D721Med (cell line): ENCODE results near the gene NFKBIL1.

Experiments used
- DNase-seq: peaks from one replicate; pipeline ENCODE4 v3.0.0; 2011; ENCODE audit warnings: low spot score; ENCODE audit not compliant: insufficient read length
- FAIRE-seq: peaks from 2 replicates; lab custom pipeline; 2011; peaks lifted over from hg19 to GRCh38; lab: Jason Lieb, UNC
- CTCF ChIP-seq: IDR thresholded peaks from 2 replicates; pipeline ENCODE4 v1.5.1; 2012; ENCODE audit warnings: mild to moderate bottlenecking, control low read depth; ENCODE audit not compliant: insufficient read depth; ENCODE audit errors: missing control alignments

Gene NFKBIL1

GRCh38 chr6:31567531-31568370 is 20.3 kb downstream of the NFKBIL1 start:
- no peak for TF ChIP-seq CTCF
- DNase-seq (no peak), FAIRE-seq (no peak)

GRCh38 chr6:31568537-31568961 is 21.1 kb downstream of the NFKBIL1 start:
- no peak for FAIRE-seq
- no peak for TF ChIP-seq CTCF
- DNase-seq, result no peak

GRCh38 chr6:31569861-31570536 is 22.6 kb downstream of the NFKBIL1 start:
- no peak for TF ChIP-seq CTCF
- FAIRE-seq (no peak), DNase-seq (no peak)

- DNase-seq (no peak), FAIRE-seq (no peak)
- TF ChIP-seq CTCF, result no peak
These were observed 24.9 kb downstream of the NFKBIL1 start, which contains the start of gene LTA for GRCh38 chr6:31572041-31572911. LTA (plus strand) TSS chr6:31572289; CDS start chr6:31572743, 454 bp downstream.

GRCh38 chr6:31573239-31574105 is 26.1 kb downstream of the NFKBIL1 start:
- FAIRE-seq, result no peak
- no peak for TF ChIP-seq CTCF

More at GRCh38 chr6:31573239-31574105, 26.1 kb downstream of the NFKBIL1 start:
- no peak for DNase-seq
